OCI-LY1 (cell line): ENCODE data around the gene SSTR5.

Source experiments
- CTCF ChIP-seq: fragments of 200-600 bp; sonication (generic), shearing (Covaris generic); IDR thresholded peaks from 2 replicates; pipeline ENCODE4 v1.5.1; 2017; ENCODE audit warnings: mild to moderate bottlenecking, antibody characterized with exemption, low read length, moderate library complexity, mixed read lengths
- EZH2 ChIP-seq: fragments of 200-600 bp; sonication (generic), shearing (Covaris generic); IDR thresholded peaks from 2 replicates; pipeline ENCODE4 v1.8.0; 2017; ENCODE audit warnings: borderline replicate concordance, mixed run types, mild to moderate bottlenecking, antibody characterized with exemption, low read length, moderate library complexity, mixed read lengths

GRCh38 chr16:1026784-1027500 lies 45.6 kb upstream of the SSTR5 start:
- TF ChIP-seq CTCF: no peak
- TF ChIP-seq EZH2: no peak
